ENCODE data around the gene SDK2. TPM values are rescaled to one million over a fixed set of nuclear protein-coding genes. Genes with fewer than 3 reads are reported as not detected.

The SDK2 gene
- total RNA-seq, 1 donor = 17.2 TPM

- no peak for DNase-seq (ENCODE audit: low read depth in 2 of 3, low spot score in 2 of 3)
Measured at GRCh38 chr17:73634629-73635028, 9.6 kb downstream of the SDK2 start.

- DNase-seq (ENCODE audit: low read depth in 2 of 3, low spot score in 2 of 3) = no peak
Measured at GRCh38 chr17:73633736-73634135, 10.5 kb downstream of the SDK2 start.

DNA sequence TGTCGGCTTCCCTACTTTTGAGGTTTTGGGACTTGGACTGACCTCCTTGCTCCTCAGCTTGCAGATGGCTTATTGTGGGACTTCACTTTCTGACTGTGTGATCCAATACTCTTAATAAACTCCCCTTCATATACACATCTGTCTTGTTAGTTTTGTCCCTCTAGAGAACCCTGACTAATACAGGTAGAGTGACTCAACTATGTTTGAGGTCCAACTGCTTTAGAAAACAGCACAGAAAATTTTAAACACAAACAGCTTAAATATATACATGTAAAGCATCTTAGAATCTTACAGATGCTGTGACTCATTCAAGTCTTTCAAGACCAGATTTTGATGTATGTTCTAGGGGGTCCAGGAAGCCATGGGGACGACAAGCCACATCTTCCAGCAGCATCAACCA, 11.7 kb downstream of the SDK2 start:
- no peak for DNase-seq (ENCODE audit: low read depth in 2 of 3, low spot score in 2 of 3)

- no peak for DNase-seq (ENCODE audit: low read depth in 2 of 3, low spot score in 2 of 3)
Measured at GRCh38 chr17:73630965-73631595, 13.2 kb downstream of the SDK2 start.

- no peak for DNase-seq (ENCODE audit: low read depth in 2 of 3, low spot score in 2 of 3)
Measured at GRCh38 chr17:73630531-73630930, 13.7 kb downstream of the SDK2 start.

- no peak for DNase-seq (ENCODE audit: low read depth in 2 of 3, low spot score in 2 of 3)
Measured at GRCh38 chr17:73628642-73629552, 15.3 kb downstream of the SDK2 start.

GRCh38 chr17:73625991-73626673, 18.1 kb downstream of the SDK2 start:
- DNase-seq (ENCODE audit: low read depth in 2 of 3, low spot score in 2 of 3) = no peak

DNA sequence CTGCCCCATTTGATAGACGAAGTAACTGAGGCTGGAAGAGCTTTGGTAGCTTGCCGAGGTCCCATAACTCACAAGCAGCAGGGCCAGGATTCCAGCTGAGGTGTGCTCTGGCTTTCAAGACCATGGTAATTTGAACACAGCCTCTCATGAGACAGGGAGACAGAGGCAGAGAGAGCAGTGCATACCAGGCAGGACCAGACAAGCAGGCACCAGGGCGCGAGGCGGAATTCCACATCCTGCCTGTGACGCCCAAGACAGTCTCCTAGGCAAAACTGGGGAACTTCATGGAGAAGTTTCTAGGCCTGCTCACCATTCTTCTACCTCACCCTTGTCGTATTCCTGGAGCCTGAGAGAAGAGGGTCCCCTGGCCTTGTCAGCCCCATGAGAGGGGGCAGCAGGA, 19.2 kb downstream of the SDK2 start:
- DNase-seq (ENCODE audit: low read depth in 2 of 3, low spot score in 2 of 3) = no peak

- no peak for DNase-seq (ENCODE audit: low read depth in 2 of 3, low spot score in 2 of 3)
Measured at GRCh38 chr17:73624496-73624988, 19.7 kb downstream of the SDK2 start.

DNA sequence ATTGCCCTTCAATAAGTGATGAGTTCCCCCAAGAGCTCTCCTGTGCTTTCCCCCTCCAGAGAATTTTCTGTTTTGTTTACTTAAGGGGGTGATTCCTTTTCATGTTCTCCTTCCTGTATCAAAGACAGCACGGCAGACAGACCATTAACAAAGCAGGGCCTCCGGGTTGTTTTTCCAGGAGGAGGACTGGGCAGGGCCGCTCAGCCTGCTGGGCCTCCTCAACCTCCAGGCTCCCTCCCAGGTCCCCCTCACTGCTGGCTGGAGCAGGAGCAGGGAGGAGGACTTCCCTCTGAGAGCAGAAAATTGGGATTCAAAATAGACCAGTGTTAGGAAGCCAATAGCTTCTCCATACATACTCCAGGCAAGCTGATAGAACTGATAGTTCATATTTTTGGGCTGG, 20.4 kb downstream of the SDK2 start:
- DNase-seq (ENCODE audit: low read depth in 2 of 3, low spot score in 2 of 3) = no peak

- DNase-seq (ENCODE audit: low read depth in 2 of 3, low spot score in 2 of 3) = no peak
Measured at GRCh38 chr17:73623247-73623646, 21.0 kb downstream of the SDK2 start.

DNA sequence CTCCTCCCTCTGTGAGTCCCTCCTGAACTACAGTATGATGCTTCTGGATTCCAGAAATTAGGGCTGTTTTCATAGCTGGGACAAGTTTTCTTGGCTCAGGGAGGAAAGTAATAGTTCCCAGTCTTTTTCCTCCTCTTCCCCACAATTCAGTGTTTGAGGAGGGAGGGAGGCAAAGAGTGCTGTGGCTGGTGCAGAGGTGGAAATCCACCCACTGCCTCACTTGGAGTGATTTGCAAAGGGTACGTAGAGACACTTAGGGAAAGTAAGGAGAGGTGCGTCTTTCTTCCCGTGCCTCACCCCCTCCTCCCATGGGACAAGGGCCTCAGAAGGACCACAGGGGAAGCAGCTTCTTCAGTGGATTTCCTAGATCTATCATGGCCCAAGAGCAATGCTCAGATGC, 21.9 kb downstream of the SDK2 start:
- DNase-seq (ENCODE audit: low read depth in 2 of 3, low spot score in 2 of 3) = no peak

DNA sequence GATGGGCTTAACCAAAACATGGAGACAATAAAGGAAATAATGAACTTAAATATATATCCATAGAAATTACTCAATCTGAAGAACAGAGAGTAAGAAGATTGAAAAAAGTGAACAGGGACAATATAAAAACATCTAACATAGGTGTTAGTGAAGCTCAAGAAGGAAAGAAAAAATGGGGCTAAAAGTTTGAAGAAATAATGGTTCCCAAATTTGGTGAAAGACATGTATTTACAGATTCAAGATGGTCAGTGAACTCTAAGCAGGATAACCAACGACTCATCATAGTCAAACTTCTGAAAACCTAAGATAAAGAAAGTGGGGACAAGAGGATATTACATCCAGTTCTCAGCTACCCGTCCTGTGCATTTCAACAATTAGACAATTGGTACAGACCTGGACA, 22.6 kb downstream of the SDK2 start:
- no peak for DNase-seq (ENCODE audit: low read depth in 2 of 3, low spot score in 2 of 3)

DNA sequence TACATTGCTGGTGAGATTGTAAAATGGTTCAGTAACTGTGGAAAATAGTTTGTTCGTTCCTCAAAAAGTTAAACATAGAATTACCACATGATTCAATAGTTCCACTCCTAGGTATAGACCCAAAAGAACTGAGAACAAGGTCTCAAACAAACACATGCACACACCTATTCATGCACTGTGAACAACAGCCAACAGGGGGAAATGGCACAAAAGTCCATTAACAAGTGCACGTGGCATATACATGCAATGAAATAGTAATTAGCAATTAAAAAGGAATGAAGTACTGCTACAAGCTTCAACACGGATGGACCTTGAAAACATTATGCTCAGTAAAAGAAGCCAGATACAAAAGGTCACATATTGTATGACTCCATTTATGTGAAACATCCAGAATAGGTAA, 23.8 kb downstream of the SDK2 start:
- DNase-seq (ENCODE audit: low read depth in 2 of 3, low spot score in 2 of 3) = no peak

DNA sequence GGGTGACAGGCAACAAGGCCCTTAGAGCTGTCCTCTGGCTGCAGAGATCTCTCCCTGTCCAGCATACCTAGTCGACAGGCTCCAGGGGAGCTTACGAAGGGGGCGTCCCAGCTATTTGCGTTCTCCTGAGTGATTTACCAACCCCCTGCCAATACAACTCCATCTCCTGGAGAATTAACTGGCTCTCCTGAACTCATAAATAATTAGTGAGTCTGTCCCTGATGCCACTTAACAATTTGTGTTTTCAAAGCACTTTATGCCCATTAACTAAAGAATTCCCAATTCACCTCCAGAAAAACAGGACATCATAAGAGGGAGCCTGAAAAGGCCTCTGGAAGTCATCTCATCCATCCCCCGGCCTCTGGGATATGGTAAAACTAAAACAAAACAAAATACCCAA, 26.7 kb downstream of the SDK2 start:
- DNase-seq (ENCODE audit: low read depth in 2 of 3, low spot score in 2 of 3) = no peak

- no peak for DNase-seq (ENCODE audit: low read depth in 2 of 3, low spot score in 2 of 3)
Measured at GRCh38 chr17:73616873-73617404, 27.3 kb downstream of the SDK2 start.

DNA sequence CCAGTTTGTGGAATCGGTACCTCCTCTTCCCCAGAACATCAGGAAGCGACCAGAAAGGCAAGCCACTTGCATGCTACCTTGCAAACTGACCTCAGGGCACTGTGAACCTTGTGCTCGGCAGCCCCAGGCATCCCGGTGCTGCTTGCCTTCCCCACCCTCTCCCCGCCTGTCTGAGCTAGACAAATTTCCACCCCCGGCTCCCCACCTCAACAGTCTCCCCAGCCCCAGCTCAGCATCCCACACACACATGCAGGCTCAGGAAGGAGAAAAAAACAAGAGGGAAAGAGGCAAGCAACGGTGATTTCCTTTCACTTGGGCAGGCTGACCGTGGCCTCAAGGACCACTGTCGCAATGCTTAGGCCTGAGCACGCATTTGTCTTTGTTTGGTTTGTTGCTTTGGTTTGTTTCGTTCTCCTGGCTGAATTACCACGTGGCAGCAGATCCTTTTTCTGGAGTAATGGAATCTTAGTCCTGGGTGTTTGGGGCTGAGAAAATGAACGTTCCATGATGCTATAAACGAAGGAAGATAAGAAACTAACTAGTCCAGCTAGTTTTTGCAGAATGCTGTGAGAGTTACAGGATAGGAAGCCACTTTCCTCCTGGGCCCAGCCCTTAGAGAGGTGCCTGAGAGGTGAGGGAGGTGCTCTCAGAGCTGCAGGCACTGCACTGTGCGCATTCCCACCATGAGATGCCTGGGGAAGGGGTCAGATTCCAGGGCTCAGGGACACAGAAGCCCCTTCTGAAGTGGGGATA, 27.9 kb downstream of the SDK2 start:
- no peak for DNase-seq (ENCODE audit: low read depth in 2 of 3, low spot score in 2 of 3)

GRCh38 chr17:73614256-73614655, 30.0 kb downstream of the SDK2 start:
- DNase-seq (ENCODE audit: low read depth in 2 of 3, low spot score in 2 of 3) = no peak

DNA sequence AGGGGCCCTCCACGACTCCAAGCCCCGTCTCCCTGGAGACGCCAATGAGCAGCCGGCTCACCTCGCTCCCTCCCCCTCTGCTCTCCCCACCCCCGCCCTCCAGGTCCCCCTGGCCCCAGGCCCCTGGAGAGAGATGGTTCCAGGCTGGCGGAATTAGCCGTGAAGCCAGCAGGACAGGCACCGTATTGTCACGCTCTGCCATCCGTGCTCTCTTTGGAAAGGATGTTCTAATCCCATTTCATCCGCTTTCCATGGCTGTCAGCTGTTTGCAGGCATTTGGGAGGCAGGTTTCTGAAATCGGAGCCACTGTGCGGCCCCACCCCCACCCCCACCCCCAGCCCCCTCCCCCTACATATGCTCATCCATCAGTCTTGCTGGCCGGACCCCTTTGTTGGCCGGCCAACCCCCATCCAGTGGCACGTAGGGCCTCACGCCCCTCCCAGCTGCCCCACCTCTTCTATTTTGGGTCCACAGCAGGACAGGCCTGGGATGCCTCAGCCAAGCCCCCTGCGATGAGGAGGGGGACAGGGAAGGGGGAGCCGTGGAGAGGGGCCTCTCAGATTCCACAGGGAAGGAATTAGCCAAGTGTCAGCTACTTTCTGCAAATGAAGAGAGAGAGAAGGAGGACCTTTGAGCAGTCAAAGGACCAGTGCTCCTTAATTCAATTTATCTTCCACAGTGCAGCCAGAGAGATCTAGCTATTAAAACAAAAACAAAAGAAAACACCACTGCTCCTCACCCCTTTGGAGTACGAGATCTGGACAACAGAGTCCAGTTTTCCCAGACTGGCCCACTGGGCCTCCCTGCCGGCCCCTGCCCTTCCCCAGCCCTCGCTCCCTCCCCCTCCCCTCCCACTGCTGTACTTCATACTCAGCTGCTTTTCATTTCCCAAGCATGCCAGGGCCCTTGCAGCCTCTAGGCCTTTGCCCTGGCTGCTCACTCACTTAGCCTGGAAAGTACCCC, 30.7 kb downstream of the SDK2 start:
- DNase-seq (ENCODE audit: low read depth in 2 of 3, low spot score in 2 of 3) = no peak
